ENCODE data around the gene SCN4B.
"Not testable (repeated sequence)": the region's sequence is repeated elsewhere in the genome, so short reads cannot be mapped to it uniquely, and the experiment has no call there.

SCN4B gene, protein sequence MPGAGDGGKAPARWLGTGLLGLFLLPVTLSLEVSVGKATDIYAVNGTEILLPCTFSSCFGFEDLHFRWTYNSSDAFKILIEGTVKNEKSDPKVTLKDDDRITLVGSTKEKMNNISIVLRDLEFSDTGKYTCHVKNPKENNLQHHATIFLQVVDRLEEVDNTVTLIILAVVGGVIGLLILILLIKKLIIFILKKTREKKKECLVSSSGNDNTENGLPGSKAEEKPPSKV

DNA sequence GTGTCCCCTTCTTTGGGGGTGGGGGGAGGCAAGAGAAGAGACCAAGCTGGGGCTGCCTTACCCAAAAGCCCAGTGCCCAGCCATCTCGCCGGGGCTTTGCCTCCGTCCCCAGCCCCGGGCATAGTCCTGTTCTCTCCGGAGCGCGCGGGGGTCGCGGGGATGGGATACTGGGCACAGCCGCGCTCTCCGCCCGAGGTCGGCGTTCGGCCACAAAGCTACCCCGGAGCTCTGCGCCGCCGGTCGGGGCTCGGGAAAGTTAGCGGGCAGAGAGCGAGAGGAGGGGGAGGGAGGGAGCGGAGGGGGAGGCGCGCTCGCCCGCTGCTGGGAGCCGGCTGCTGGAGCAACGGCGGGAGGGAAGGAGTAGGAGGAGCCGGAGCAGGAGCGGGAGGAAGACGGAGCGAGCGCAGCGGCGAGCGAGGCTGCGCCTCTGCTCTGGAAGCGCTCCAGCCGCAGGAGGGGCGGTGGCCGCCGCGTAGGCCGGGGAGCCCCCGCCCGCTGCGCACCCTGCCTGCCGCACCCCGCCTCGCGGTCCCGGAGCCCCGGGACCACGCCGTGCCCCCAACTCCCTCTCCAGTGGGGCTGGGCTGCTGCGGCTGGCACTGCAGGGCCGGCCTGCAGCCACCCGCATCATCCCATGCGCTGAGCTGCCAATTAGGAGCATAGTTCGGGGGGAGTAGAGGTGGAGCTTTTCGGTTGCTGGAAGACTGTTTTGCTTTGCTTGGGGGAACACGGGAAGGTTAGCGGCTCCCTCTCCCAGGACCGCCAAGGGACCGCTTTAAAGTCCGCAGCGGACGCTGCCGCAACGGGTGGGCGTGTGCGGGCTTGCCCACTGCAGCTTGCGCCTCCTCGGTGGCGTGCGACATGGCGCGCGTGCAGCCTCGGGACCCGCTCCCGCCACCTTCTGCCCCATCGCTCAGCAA is at the start of gene SCN4B:
Gene SCN4B, minus strand, starts transcription at position 272 of the 920 bp plus-strand sequence. Its CDS starts 150 bp downstream, at position 122.
- DNase-seq: no peak

DNA sequence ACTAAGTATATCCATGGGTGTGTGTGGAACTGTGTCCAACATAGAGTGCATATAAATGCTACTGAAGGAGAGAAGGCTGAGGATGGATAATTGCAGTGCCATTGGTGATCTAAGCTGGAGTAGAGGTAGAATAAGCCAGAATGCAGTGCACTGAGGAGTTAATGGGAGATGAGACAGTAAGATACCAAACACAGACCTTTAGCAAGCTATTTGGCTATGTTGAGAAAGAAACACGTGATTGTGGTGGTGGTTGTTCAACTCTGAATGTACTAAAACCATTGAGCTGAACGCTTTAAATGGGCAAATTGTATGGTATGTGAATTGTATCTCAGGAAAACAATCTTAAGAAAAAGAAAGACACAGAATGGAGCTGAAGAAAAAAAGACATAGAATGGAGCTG is 49.3 kb upstream of the SCN4B start:
- no peak for DNase-seq

DNA sequence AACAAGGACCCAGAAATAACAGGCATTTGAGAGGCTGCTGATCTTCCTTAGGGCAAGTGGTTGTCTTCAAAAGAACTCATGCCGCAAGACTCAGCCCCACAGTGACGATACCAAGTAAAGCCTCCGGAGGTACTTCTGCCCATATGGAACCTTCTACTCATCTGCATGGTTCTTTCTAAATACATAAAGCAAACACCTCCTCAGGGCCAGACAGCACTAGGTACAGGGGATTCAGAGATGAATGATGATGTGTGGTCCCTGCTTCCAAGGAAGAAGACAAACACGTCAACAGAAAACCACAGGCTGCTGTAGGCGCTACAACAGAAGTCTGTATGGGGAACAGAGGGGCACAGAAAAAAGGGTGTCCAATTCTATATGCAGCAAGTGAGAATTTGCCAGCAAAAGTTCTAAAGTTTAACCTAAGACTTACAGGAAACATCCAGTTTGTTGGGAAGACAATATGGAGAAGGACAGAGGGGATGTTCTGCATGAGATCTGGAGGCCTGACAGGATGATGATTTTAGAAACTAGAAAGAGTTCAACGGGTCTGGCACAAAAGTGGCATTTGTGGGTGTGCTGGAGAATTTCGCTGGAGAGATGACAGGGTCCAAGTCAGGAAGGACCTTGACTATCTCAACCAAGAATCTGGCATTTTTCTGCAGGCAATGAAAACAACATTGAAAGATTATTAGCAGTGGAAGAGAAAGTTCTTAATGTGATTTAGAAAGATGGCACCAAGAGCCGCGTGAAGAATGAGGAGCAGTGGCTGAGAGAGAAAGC is 48.5 kb upstream of the SCN4B start:
- DNase-seq: peak; percentile 47

DNA sequence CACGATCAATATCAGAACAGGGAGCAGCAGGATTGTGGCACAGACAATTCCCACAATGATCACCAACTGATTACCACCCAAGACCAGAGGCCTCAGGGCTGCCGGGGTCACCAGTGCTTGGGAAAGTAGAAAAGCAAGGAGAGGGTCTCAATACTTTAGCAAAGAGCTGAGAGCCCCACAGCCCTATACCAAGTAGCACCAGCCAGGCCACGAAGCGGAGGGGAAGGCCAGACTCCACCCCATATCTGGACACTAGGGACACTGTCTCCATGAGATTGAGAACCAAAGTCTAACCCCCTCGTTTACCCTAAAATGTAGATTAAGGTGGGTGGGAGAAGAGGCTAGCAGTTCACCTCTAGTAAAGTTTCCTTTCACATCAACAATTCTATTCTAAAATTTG is 47.9 kb upstream of the SCN4B start:
- no peak for DNase-seq

DNA sequence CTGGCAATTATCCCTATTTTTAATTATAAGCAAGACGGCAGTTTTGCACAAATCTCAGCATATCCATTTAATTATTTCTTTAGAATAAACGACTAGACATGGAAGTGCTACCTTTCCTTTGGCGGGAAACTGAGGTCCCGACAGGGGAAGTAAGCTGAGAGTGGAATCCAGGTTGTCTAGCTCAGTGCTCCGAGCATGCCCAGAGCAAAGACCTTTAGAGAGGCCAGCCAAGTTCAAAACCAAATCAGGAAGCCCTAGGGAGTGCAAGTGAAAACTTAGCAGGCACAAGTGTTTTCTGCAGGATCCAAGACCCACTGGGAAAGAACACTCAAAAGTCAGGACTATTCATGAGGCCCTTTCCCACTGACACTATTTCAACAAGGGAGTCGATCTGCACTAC is 46.5 kb upstream of the SCN4B start:
- DNase-seq: no peak

DNA sequence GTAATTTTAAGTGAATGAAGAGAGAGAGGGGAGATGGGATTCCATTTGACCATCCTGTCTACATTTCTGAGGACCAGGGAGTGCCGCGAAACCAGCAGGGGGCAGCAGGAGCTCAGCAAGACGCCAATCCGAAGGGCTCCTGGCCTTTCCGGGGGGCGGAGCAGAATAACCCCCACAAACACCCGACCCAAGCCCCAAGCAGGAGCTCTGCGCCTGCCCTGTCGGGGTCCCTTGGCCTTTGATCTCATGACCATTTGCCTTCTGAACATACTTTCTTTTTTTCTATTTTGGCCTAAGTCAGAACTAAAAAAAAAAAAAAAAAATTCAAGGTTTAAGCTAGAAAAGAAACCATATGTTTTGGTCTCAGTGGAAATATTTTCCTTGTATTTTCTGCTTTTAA is 45.7 kb upstream of the SCN4B start:
- DNase-seq: peak; percentile 83

DNA sequence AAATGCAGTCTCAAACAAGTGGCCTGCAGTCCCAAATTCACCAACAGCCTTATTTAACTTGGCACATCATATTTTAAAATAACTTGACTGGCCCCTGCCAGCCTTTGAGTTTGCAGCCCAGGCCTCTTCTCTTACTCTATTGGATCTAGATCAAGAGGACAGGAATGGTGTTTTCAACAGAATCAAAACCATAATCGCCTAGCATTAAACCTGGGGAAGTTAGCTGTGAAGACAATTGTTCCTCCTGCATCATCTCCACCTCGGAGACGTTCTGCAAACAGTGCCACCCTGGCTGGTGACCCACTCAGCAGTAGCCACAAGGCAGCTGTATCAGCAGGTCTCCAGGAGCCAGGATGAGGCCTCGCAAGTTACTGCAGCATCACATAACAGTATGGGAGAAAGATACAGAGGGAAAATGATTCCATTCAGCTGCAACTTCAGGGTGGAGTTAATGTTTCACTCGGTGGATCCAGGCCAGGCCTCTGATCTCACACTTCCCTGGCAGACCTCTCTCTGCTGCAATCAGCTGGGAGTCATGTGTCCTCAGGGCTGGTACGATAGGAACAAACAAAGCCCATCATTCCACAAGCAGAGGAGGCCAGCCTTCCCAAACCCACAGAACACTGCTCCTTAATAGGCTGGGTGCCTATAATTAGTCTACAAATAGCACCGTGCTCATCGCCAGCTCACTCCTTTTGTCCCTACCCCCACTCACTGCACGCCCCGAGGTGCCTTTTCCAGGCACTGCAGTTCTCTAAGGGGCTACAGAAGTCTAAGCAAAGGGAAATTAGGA is 42.4 kb upstream of the SCN4B start:
- DNase-seq: no peak

DNA sequence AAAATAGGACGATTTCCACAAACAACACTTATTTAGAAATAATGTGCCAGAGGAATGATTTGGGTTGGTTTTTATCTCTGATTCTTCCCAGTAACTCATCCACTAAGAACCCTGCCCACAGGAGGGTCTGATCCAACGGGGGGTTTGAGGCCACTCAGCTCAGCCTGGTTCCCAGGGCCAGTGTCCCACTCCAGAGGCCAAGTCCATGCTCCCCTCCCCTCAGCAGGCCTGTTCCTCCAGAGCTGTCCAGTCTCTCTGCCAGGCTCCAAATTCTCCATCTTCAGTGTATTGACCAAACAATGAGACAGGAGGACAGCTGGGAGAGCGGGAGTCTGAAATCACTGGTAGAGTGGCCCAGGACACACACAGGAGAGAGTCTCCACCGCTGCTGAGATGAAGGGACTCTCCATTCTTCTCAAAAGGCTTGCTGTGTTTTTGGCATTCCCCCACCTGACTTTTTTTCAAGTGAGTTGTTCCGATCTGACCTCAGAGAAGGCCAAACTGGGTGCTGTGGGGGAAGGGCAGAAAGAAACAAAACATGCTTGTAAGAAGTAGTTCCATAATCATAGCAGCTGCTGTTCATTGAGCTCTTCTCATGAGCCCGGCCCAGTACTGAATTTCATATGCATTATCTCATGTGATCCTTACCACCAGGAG is 41.4 kb upstream of the SCN4B start:
- DNase-seq: no peak

DNA sequence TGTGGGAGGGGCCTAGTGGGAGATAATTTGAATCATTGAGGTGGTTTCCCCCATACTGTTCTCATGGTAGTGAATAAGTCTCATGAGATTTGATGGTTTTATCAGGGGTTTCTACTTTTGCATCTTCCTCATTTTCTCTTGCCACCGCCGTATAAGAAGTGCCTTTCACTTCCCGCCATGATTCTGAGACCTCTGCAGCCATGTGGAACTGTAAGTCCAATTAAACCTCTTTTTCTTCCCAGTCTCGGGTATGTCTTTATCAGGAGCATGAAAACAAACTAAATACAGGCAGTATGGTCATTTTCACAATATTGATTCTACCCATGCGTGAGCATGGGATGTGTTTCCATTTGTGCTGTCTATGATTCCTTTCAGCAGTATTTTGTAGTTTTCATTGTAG is 40.2 kb upstream of the SCN4B start:
- not testable (repeated sequence) for DNase-seq

DNA sequence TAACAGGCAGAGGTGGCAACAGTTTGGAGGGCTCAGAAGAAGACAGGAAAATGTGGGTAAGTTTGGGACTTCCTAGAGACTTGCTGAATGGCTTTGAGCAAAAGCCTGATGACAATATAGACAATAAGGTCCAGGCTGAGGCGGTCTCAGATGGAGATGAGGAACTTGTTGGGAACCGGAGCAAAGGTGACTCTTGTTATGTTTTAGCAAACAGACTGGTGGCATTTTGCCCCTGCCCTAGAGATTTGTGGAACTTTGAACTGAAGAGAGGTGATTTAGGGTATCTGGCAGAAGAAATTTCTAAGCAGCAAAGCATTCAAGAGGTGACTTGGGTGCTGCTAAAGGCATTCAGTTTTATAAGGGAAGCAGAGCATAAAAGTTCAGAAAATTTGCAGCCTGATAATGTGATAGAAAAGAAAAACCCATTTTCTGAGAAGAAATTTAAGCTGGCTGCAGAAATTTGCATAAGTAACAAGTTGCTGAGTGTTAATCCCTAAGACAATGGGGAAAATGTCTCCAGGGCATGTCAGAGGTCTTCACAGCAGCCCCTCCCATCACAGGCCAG is 38.4 kb upstream of the SCN4B start:
- DNase-seq: not testable (repeated sequence)

DNA sequence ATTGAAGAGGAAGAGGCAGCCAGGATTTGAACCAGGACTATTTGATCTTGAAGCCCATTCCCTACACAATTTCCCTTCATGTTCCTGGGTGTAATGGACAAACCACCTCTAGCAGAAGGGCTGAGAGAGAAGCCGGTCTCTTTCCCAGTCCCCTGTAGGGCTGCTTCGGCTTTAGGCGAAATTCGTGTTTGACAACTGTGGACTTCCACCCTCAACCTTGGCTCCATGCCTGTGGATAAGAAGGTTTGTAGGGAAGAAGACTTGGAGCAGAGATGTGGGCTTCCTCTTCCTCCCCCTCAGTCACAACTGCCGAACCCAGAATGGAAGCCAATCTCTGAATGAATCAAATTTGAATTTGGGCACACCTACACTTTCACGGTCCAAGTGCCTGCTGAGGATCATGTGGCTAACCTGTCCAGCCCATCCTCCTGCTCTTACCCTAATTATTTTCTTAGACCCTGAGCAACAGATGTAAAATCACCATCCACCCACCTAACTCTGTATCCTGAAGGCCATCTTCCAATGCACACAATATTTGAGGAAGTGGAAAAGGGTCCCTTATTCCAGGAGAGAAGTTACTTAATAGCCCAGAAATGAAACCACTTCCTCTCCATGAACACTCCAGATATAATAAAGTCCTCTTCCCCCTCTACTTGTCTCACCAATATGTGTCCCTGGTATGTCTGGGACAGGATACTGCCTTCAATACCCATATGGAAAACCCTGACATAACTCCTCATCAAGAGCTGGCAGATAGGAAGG is 33.9 kb upstream of the SCN4B start:
- DNase-seq: no peak

DNA sequence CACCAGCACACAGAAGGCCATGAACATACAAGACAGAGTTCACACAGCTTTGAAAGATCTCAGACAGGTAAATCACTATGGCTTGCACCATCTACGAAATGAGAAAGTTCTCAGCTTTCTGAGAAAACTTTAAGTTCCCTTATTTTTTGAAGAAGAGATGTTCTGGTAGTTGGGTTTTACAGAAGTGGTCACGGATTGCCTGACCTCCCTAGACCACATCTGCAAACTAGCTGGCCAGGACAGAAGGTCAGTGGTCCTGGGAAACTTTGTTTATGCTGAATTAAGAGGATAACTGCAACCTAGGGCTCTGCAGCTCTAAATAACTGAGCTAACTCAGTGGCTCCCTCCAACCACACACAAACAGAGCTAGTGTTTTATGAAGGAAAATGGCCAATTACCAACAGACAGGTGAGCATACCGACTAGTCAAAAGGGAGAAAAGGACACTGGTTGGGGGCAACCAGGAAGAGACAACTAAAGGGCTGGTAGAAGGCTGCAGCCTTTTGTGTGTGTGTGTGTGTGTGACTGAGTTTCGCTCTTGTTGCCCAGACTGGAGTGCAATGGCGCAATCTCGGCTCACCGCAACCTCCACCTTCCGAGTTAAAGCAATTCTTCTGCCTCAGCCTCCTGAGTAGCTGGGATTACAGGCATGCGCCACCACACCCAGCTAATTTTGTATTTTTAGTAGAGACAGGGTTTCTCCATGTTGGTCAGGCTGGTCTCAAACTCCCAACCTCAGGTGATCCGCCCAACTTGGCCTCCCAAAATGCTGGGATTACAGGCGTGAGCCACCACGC is 32.4 kb upstream of the SCN4B start:
- no peak for DNase-seq

DNA sequence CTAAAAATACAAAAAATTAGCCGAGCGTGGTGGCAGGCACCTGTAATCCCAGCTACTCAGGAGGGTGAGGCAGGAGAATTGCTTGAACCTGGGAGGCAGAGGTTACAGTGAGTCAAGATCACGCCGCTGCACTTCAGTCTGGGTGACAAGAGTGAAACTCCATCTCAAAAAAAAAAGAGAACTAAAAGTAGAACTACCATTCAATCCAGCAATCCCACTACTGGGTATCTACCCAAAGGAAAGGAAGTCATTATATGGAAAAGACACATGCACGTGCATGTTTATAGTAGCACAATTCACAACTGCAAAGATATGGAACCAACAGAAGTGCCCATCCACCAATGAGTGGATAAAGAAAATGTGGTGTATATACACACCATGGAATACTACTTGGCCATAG is 31.1 kb upstream of the SCN4B start:
- DNase-seq: not testable (repeated sequence)

DNA sequence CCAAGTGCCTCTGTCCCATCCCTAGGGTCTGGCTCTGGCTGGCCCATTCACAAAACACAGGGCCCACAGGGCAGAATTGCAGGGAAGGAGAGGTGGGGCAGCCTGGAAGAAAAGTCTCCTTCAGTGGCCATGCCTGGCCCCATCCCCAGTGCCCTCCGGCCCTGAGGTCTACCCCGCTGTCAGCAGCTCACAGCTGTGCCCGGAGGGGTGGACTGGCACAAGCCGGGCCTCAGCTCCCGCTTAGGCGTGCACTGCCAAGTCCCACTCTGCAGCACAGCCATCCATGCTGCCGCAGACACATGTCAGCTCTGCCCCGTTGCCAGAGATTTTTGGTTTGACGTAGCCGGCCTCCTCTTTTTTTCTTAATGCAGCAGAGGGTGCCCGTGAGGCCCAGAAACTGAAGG is 27.7 kb upstream of the SCN4B start:
- no peak for DNase-seq

DNA sequence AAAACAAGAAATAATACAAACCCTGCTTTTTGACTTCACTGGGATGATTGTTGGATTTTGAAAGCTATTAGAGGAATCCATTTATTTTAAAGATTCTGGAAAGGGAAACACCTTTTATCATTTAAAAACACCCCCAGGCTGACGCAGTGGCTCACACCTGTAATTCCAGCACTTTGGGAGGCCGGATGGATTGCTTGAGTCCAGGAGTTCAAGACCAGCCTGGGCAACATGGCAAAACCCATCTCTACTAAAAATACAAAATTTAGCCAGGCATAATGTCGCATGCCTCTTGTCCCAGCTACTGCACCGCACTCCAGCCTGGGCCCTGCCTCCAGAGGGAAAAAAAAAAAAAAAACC is 24.1 kb upstream of the SCN4B start:
- no peak for DNase-seq

DNA sequence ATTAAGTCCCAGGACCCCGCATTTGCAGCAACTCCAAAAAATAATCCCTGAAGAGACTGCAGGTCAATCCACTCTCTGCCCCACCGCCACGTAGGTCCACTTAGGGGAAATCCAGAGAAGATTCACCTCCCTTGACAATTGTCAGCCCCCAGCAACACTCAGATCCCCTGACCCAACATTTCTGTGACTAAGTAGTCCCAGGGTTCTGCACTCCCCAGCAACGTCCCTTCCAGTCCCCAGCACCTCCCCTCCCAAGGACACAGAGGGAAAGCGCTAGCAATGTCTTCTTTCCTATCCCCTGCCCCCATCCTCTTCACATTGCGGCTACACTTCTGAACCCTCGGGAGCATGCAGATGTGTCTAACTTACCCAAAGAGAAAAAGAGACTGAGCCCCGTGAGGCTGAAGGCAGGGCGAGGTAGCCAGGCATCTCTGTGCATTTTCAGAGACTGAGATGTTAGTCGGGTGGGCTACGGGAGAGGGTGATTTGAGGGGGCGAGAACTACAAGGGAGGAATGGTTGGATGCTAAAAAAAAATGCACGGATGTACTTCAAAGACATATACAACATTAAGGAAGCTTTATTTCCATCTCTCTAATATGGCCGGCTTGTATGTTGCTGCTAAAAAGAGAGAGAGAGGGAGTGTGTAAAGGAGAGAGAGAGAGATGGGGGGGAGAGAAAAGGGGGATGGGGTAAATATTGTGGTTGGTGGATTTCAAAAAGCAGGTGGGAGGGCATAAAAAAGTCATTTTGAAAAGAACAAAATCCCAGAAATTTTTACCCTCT is 23.6 kb upstream of the SCN4B start, which contains the start of gene SCN2B:
Gene SCN2B, minus strand, starts transcription at position 647 of the 785 bp plus-strand sequence. Its CDS starts 208 bp downstream, at position 439.
- no peak for DNase-seq

DNA sequence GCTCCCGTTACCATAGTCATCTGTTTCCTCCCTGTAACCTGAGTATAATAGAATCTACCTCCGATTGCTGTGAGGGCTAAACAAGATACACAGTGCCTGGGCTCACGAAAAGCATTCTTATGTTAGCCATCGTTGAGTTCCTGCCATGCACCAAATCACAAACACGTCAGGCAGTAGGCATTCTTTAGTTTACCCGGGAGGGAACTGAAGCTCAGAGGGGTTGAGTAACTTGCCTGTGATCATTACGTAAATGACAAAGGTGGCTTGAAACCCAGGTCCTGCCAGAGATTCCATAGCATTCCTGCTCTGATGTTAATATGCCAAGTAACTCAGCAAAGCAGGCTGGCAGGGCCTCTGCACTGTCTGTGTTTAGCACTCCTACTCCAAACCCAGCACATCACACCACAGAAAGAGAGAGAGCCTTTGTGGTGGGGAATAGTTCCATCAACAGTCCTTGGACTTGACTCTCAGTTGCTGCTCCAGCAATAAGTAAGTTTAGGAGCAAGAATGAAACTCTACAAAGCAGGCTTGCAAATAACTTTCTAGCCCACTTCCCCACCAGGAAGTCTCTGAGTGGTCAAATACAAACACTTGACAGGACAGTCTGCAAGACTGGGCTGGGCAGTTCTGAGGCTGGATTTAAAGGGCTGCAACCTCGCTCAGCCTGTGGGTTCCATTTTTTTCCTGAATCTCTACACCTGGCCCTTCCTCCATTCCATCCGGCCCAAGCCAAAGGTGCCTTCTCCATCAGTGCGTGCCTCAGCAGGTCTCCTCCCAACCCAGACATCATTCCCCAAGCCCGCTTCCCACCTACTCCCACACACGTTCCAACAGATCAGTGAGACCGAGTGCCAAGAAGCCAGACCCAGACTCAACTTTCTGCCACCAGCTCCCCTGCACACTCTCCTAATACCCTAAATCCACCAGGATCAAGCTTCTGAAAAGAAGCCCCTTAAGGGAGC is 22.7 kb upstream of the SCN4B start:
- DNase-seq: no peak

DNA sequence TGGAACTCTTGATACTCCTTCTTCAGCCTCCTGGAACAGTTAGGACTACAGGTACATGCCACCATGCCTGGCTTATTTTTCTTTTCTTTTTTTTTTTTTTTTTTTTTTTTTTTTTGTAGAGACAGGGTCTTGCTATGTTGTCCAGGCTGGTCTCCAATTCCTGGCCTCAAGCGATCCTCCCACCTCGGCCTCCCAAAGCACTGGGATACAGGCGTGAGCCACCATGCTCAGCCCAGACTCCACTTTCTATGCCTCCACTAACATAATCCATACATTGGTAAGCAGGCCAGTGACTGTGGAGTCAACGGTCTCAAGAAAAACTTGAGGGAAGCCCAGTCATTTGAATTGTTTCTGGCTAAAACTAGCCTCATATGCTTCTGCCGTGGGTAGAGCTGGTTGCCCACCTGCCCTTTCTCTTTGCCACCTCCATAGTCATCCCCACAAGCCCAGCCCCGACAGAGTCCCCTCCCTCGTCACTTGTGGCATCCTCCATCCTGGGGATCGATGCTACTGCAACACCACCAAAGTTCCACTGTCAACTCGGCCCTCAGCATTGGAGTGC is 21.5 kb upstream of the SCN4B start:
- no peak for DNase-seq

Data from CD4-positive, alpha-beta T cell treated with Interleukin-17A for 1 hour (primary cell).